Sigmoid colon (tissue), 4 donors: ENCODE results near the gene ASCL3.

Experiments used
- CTCF ChIP-seq, 4 experiments: fragments of 450-650 bp in 3 of 4; fragments of 200-600 bp in 1 of 4; IDR thresholded peaks; one replicate each; pipeline ENCODE4 v1.5.1; 2016 to 2019; ENCODE audit warnings: antibody characterized with exemption in 4 of 4, mild to moderate bottlenecking in 3 of 4, moderate library complexity in 2 of 4
- EP300 ChIP-seq, 4 donors: sonication (generic); formaldehyde crosslinking; IDR thresholded peaks; one replicate each; pipeline ENCODE4 v1.6.1; 2017; ENCODE audit warnings: antibody characterized with exemption in 4 of 4
- POLR2A ChIP-seq, 2 donors: fragments of 450-650 bp; IDR thresholded peaks; one replicate each; pipeline ENCODE4 v1.6.1; 2016; ENCODE audit warnings: antibody characterized with exemption in 2 of 2, mild to moderate bottlenecking in 2 of 2, moderate library complexity in 2 of 2

- TF ChIP-seq POLR2A (IDR thresholded peaks at IDR 0.05): no peak
- TF ChIP-seq EP300 (IDR thresholded peaks at IDR 0.05): no peak
- TF ChIP-seq CTCF (IDR thresholded peaks at IDR 0.05): no peak
Observed at GRCh38 chr11:8956860-8957259, 14.0 kb upstream of the ASCL3 start.
